22Rv1 (cell line): Measurements from ENCODE around the gene CAPN1.

ENCODE experiments used
- ZFX ChIP-seq: fragments of 450-650 bp; IDR thresholded peaks from 2 replicates; pipeline ENCODE4 v1.6.1; 2017; ENCODE audit warnings: antibody characterized with exemption, borderline replicate concordance
- TF ChIP-seq, protein P1 (sequence below): fragments of 450-650 bp; IDR thresholded peaks from 2 replicates; pipeline ENCODE4 v1.5.1; 2017; ENCODE audit warnings: mild to moderate bottlenecking

DNA sequence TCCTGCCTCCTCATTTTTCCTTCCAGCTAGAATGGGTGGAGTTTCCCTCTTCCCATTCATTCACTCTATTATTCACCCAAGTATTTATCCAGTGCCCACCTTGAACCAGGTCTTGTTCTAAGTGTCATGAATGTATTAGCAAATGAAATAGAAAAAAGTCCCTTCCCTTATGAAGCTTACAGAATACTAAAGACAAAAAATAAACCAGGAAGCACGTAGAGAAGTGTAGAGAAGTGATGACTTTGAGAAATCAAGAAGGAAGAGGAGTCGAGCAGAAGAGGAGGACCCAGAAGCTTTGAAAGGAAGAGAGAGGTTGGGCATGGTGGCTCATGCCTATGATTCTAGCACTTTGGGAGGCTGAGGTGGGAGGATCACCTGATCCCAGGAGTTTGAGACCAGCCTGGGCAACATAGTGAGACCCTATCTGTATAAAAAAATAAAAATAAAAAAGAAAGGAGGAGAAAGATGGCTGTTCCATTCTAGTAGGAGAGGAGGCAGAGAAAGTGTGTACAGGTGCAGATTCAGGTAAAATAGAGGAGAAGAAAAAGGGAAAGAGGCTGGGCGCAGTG, 30.3 kb upstream of the CAPN1 start:
- TF ChIP-seq, protein P1, sequence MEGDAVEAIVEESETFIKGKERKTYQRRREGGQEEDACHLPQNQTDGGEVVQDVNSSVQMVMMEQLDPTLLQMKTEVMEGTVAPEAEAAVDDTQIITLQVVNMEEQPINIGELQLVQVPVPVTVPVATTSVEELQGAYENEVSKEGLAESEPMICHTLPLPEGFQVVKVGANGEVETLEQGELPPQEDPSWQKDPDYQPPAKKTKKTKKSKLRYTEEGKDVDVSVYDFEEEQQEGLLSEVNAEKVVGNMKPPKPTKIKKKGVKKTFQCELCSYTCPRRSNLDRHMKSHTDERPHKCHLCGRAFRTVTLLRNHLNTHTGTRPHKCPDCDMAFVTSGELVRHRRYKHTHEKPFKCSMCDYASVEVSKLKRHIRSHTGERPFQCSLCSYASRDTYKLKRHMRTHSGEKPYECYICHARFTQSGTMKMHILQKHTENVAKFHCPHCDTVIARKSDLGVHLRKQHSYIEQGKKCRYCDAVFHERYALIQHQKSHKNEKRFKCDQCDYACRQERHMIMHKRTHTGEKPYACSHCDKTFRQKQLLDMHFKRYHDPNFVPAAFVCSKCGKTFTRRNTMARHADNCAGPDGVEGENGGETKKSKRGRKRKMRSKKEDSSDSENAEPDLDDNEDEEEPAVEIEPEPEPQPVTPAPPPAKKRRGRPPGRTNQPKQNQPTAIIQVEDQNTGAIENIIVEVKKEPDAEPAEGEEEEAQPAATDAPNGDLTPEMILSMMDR: no peak
- no peak for TF ChIP-seq ZFX
